8988T (cell line): Measurements from ENCODE around the gene HNRNPL.
A peak's percentile ranks its signal among the peaks of the same experiment; 100 is the strongest.
"Not testable (repeated sequence)": the region's sequence is repeated elsewhere in the genome, so short reads cannot be mapped to it uniquely, and the experiment has no call there.

Experiments used
- DNase-seq: peaks from one replicate; pipeline ENCODE4 v3.0.0; 2011

Gene HNRNPL

DNA sequence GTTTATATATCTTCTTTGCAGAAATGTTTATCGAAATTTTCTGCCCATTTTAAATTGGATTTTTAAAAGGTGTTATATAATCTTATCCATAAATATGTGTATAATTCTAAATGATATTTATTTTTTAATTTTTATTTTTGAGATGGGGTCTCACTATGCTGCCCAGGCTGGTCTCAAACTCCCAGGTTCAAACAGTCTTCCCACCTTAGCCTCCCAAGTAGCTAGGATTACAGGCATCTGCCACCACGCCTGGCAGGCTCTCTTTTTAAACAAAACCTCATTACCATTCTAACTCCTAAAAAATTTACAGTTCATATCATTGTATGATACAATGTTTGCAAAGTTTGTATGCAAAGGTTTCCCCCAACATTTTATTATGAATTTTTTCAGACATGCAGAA lies 53.6 kb downstream of the HNRNPL start:
- DNase-seq = no peak

DNA sequence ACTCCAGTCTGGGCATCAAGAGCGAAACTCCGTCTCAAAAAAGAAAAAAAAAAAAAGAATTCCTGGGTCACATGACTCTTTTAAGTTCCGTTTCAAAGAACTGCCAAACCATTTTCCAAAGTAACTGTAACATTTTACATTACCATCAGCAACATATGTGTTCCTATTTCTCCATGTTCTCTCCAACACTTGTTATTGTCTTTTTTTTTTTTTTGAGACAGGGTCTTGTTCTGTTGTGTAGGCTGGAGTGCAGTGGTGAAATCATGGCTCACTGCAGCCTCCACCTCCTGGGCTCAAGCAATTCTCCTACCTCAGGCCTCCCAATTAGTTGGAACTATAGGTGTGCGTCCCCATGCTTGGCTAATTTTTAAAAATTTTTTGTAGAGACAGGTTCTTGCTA lies 54.2 kb downstream of the HNRNPL start:
- DNase-seq = no peak

GRCh38 chr19:38793671-38794070 lies 56.1 kb downstream of the HNRNPL start:
- no peak for DNase-seq

DNA sequence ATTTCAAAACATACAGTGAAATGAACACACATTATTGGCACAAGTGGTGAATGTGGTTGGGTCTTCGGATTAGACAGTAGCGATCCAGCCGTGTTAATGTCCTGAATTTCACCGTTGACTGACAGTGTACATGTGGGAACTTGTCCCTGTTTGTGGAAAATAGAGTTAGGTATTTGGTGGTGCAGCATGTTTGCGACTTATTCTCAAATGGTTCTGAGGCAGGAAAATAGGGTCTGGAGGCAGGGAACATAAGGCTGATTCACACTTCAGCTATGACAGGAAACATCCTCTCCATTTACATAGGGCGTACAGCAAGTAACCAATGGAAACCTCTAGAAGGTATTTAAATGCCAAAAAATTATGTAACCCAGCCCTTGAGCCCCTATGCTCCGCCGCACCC lies 56.6 kb downstream of the HNRNPL start:
- DNase-seq = peak; percentile 72

- peak; percentile 65 for DNase-seq
Measured at GRCh38 chr19:38792250-38793111, 57.3 kb downstream of the HNRNPL start.

DNA sequence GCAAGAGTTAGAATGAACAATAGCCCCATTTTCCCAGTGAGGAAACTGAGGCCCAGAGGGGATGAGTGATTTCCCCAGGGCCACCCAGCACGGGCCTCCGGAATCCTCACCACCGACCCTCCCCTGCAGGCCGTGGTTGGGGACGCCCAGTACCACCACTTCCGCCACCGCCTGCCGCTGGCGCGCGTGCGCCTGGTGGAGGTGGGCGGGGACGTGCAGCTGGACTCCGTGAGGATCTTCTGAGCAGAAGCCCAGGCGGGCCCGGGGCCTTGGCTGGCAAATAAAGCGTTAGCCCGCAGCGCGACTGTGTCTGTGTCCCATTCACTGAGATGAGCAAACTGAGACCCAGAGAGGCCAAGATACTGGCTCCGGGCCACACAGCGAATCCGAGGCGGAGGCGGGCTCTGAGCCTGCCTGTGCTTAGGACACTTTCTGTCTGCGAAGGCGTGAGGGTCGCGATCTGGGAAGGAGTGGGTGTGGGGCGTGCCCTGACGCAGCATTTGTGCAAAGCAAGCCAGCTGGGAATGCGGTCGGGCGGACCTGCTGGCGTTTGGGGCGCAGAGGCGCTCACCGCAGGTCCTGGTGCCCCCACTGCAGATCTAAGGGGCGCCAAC lies 58.2 kb downstream of the HNRNPL start:
- DNase-seq = not testable (repeated sequence)

DNA sequence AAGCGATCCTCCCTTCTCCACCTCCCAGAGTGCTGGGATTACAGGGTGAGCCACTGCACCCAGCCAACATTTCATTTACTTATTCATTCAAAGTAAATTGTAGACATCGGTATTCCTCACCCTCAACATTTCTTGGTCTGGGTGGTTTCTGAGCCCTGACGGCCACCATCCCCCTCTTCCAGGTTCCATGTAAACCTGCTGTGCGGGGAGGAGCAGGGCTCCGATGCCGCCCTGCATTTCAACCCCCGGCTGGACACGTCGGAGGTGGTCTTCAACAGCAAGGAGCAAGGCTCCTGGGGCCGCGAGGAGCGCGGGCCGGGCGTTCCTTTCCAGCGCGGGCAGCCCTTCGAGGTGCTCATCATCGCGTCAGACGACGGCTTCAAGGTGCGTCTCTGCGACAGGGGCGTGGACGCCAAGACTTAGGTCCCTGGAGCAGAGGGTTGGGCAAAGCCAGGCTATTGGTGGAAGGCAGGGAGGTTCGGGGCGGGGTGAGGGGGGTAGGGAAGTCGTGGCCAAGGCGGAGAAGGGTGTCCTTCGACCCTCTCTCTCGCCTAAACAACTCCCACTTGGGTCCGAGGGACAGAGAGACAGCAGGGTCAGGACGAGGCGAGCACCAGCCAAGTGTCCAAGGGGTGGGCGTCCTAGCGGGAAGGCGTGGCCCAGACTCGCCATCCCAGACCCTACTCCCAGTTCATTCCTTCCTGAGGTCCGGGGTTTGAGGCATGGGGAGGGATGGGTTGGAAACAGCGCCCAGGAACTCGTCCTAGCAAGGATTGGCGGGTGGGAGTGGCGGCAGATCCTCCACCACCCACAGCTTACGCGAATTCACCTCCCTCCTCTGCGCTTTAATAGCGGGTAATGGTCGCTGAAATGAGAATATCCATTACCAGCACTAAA lies 59.0 kb downstream of the HNRNPL start:
- DNase-seq = not testable (repeated sequence)

GRCh38 chr19:38788478-38789243 lies 61.1 kb downstream of the HNRNPL start, which contains the start of gene LGALS7B:
Gene LGALS7B, plus strand, starts transcription at chr19:38789200. Its CDS starts 27 bp downstream, at chr19:38789227.
- no peak for DNase-seq

GRCh38 chr19:38786572-38787265 lies 63.1 kb downstream of the HNRNPL start:
- DNase-seq = no peak
